A375 (cell line): ENCODE measurements around the gene LPIN2. TPM values are rescaled to one million over a fixed set of nuclear protein-coding genes. Genes with fewer than 3 reads are reported as not detected.

ENCODE experiments used
- small RNA-seq: library from RNA; depleted of rRNA; stranded (forward); fragments of <200 nt; gene quantifications from one replicate; pipeline ENCODE3, GENCODE V24; 2014
- total RNA-seq: library from RNA; depleted of rRNA; stranded (reverse); fragments of >200 nt; shearing (Covaris generic); gene quantifications from 2 replicates; pipeline ENCODE4 v1.2.3, GENCODE V29; 2014; rRNA removed

The LPIN2 gene, protein sequence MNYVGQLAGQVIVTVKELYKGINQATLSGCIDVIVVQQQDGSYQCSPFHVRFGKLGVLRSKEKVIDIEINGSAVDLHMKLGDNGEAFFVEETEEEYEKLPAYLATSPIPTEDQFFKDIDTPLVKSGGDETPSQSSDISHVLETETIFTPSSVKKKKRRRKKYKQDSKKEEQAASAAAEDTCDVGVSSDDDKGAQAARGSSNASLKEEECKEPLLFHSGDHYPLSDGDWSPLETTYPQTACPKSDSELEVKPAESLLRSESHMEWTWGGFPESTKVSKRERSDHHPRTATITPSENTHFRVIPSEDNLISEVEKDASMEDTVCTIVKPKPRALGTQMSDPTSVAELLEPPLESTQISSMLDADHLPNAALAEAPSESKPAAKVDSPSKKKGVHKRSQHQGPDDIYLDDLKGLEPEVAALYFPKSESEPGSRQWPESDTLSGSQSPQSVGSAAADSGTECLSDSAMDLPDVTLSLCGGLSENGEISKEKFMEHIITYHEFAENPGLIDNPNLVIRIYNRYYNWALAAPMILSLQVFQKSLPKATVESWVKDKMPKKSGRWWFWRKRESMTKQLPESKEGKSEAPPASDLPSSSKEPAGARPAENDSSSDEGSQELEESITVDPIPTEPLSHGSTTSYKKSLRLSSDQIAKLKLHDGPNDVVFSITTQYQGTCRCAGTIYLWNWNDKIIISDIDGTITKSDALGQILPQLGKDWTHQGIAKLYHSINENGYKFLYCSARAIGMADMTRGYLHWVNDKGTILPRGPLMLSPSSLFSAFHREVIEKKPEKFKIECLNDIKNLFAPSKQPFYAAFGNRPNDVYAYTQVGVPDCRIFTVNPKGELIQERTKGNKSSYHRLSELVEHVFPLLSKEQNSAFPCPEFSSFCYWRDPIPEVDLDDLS
- total RNA-seq: 14.0 and 15.3 TPM in 2 replicates

GRCh38 chr18:3013024-3013804 is at the start of gene LPIN2:
Gene LPIN2, minus strand, starts transcription at chr18:3013144. Its CDS starts 52,304 bp downstream, at chr18:2960840.

Small RNA genes lying within 50 kb of the gene (small RNA-seq; reads per million reads assigned to genes)
- gene RF00156: 0.17 reads per million

Other genes starting within 250 kb of the LPIN2 start
- gene EMILIN2, start 166.1 kb downstream of the LPIN2 start, total RNA-seq: 23.2 and 28.2 TPM in 2 replicates
- gene MYOM1, start 206.8 kb upstream of the LPIN2 start, total RNA-seq: 0.08 and 0.41 TPM in 2 replicates
- gene MYL12A, start 234.7 kb upstream of the LPIN2 start, total RNA-seq: 230 and 256 TPM in 2 replicates
- gene MYL12B, start 249.0 kb upstream of the LPIN2 start, total RNA-seq: 182 and 206 TPM in 2 replicates